GM19240 (cell line): Measurements from ENCODE around the gene ACTN4.
"Not testable (repeated sequence)": the region's sequence is repeated elsewhere in the genome, so short reads cannot be mapped to it uniquely, and the experiment has no call there.

Experiments used
- DNase-seq: peaks from one replicate; pipeline ENCODE4 v3.0.0; 2011; ENCODE audit warnings: low spot score; ENCODE audit not compliant: insufficient read length

ACTN4 gene

GRCh38 chr19:38647368-38647965 lies at the start of gene ACTN4:
Gene ACTN4, plus strand, starts transcription at chr19:38647649. Its CDS starts 97 bp downstream, at chr19:38647746.
- peak; percentile 70 for DNase-seq

GRCh38 chr19:38599722-38600121 lies 47.7 kb upstream of the ACTN4 start:
- no peak for DNase-seq

- DNase-seq = not testable (repeated sequence)
Measured at GRCh38 chr19:38602856-38603255, 44.6 kb upstream of the ACTN4 start.

GRCh38 chr19:38606131-38606530 lies 41.3 kb upstream of the ACTN4 start:
- DNase-seq = no peak

GRCh38 chr19:38614289-38614688 lies 33.2 kb upstream of the ACTN4 start:
- DNase-seq = no peak

GRCh38 chr19:38615007-38615581 lies 32.4 kb upstream of the ACTN4 start:
- DNase-seq = no peak

GRCh38 chr19:38616265-38616664 lies 31.2 kb upstream of the ACTN4 start:
- DNase-seq = no peak

- no peak for DNase-seq
Measured at GRCh38 chr19:38617283-38617763, 30.1 kb upstream of the ACTN4 start.

- DNase-seq = peak; percentile 51
Measured at GRCh38 chr19:38617764-38618589, 29.5 kb upstream of the ACTN4 start, which contains the start of gene MAP4K1. Gene MAP4K1, minus strand, starts transcription at chr19:38617953. Its CDS starts 58 bp downstream, at chr19:38617895.

GRCh38 chr19:38618590-38619360 lies 28.7 kb upstream of the ACTN4 start, which contains the start of gene EIF3K:
Gene EIF3K, plus strand, starts transcription at chr19:38619188. Its CDS starts 81 bp downstream, at chr19:38619269.
- peak; percentile 97 for DNase-seq

GRCh38 chr19:38619361-38620174 lies 27.9 kb upstream of the ACTN4 start:
- DNase-seq = no peak

- no peak for DNase-seq
Measured at GRCh38 chr19:38624822-38625221, 22.6 kb upstream of the ACTN4 start.

- no peak for DNase-seq
Measured at GRCh38 chr19:38626401-38626800, 21.0 kb upstream of the ACTN4 start.

- DNase-seq = no peak
Measured at GRCh38 chr19:38629568-38629967, 17.9 kb upstream of the ACTN4 start.

GRCh38 chr19:38631301-38631700 lies 16.1 kb upstream of the ACTN4 start:
- not testable (repeated sequence) for DNase-seq

GRCh38 chr19:38631811-38632475 lies 15.5 kb upstream of the ACTN4 start:
- DNase-seq = not testable (repeated sequence)

GRCh38 chr19:38632476-38633213 lies 14.8 kb upstream of the ACTN4 start:
- DNase-seq = no peak

GRCh38 chr19:38634757-38635482 lies 12.5 kb upstream of the ACTN4 start:
- peak; percentile 72 for DNase-seq
